ENCODE results near the gene PLEKHA6.

The PLEKHA6 gene

DNA sequence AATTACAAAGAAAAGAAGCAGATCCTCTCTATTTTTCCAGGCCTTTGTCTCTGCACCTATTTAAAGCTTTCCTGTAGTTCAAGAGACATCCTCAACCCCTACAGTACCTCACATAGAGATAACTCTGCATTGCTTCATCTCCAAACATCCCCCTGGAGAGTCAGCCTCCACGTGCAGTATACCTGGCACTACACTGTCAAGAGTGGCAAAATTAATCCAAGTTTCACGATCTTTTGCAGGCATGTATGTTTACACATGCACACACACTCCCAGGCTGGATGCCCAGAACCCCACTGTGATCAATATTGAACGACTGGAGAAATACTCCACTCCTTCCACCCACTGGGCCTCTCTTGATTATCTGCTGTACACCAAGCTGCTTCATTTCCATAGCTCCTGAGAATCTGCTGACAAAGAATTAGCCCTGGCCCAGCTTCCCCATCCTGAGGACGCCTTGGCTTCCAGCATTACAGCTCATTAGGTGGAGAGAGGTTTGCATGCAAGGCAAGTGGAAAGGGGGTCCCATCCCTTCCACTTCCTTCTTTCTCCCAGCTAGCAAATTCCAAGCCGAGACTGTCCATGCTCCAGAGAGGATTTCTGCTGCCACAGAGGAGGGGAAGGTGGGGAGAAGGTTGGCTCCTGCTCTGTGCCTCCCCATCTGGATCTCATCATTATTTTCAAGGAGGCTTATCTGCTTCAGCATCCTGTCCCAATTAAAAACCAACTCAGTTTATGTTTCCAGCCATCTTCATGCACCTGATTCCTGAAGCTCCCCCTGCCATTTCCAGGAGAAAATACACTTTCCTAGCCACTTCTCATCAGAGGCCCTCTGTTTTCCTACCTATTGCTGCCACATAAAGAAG is 79.4 kb downstream of the PLEKHA6 start:
- no peak for DNase-seq

DNA sequence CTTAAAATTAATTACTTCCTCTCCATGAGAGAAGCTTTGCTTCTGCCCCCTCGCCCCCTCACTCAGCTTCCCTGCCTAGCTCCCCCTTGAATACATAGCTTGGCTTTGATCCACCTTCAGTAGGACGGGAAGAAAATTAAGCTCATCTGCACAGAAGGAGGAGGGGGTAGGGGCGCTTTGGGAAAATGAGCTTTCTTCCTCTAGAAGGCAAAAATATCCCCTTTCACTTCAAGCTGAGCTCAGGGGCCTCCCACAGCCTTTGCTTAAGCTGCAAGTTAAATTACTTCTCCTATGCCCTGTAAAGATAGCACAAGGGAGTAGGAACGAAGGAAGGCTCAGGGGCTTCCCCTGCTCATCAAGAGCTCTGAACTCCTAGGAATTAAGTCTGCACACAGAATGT is 80.8 kb downstream of the PLEKHA6 start:
- no peak for DNase-seq

DNA sequence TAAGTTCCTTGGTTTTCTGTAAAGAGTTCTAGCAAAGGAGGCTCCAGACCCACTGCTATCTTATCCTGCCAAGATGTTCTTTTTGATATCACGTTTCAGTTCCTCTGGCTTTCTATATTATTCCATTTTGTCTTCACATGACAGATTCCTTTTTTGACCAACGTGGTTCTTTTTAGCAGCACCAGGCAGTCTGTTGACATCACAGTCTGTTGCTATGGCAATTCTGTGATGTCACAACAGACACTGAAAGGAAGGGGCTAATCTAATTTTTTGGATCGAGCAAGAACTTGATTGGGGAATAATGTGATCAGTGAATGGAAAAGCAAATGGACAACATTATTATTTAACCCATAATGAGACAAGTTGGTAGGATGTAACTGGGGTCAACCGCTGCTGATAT is 81.5 kb downstream of the PLEKHA6 start:
- DNase-seq: no peak

GRCh38 chr1:204277563-204278219 is 82.0 kb downstream of the PLEKHA6 start:
- no peak for DNase-seq

GRCh38 chr1:204275695-204276370 is 83.9 kb downstream of the PLEKHA6 start:
- DNase-seq: no peak

- DNase-seq: no peak
Measured at GRCh38 chr1:204274446-204274845, 85.3 kb downstream of the PLEKHA6 start.

- no peak for DNase-seq
Measured at GRCh38 chr1:204272505-204272904, 87.2 kb downstream of the PLEKHA6 start.

- DNase-seq: no peak
Measured at GRCh38 chr1:204271970-204272369, 87.8 kb downstream of the PLEKHA6 start.

- no peak for DNase-seq
Measured at GRCh38 chr1:204268101-204268500, 91.6 kb downstream of the PLEKHA6 start.

GRCh38 chr1:204267191-204267601 is 92.5 kb downstream of the PLEKHA6 start:
- no peak for DNase-seq

DNA sequence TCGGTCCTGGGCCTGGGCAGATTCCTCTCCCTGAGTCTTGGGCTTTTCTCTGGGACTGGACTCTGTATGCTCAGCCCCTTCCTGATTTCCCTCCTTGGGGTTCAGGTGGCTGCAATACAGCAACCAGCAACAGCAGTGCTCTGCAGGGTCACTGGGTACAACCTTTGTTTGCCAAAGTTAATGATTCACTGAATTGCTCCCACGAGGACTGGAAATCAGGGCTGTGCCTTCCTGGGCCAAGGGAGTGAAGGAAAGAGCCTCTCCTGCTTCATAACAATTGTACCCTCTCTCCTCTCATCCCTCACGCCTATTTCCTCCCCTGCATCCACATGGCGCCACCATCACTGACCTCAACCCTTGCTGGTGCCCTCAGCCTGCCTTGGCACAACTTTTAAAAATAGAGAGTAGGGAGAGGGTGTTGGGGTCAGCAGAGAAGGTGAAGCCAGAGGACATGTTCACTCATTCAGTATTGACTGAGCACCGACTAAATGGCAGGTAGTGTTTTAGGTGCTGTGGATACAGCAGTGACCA is 93.2 kb downstream of the PLEKHA6 start:
- DNase-seq: no peak

DNA sequence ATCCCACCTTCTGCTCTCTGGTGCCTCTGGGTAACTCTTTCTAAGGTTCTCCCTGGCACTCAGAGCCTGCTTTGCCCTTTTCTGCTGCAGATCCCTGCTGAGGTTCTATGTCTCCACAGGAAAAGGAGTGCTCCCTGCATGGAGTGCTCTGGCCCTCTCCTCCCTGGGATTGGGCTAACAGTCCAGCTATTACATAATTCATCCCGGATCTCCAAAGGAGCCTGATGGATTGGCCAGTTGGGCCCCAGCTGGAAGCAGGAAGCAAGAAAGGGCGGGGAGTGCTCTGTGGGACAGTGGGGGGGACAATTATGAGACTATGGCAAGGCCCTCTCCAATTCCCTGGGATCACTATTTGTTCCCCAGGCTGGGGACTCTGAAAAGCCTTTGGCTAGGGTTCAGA is 94.1 kb downstream of the PLEKHA6 start:
- no peak for DNase-seq

- DNase-seq: no peak
Measured at GRCh38 chr1:204264805-204265204, 94.9 kb downstream of the PLEKHA6 start.

- DNase-seq: no peak
Measured at GRCh38 chr1:204263254-204263910, 96.3 kb downstream of the PLEKHA6 start.

DNA sequence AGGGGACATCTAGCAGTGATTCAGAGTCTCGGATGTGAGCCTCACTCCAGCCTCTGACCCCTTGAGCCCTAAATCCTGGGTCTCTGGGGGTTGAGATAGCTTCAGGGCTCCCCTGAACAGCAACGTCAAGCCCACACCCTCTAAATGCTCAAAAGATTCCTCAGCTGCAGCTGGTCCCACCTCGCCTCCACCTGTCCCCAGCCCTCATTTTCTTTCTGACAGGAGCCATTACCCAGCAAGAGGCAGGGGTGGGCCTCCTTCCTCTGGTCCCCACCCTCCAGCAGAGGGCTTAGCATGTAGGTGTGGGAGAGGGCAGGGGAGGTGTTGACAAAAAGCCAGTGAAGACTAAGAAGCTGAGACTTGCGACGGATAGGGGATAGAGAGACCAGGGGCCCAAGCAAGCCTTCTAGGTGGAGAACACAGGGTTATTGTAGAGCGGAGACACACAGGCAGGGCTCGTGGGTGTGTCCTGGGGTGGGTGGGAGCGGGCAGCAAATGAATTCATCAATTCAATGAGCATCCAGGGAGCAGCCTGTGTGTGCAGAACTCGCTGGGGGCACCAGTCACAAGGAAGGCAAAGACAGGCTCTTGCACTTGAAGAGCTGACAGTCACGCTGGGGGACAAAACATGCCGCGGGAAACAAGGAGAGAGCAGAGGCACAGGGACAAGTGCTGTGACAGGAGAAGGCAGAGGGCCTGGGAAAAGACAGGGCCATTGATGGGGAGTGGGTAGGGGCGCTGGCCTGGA is 97.0 kb downstream of the PLEKHA6 start:
- no peak for DNase-seq

- DNase-seq: no peak
Measured at GRCh38 chr1:204261746-204262505, 97.8 kb downstream of the PLEKHA6 start.

DNA sequence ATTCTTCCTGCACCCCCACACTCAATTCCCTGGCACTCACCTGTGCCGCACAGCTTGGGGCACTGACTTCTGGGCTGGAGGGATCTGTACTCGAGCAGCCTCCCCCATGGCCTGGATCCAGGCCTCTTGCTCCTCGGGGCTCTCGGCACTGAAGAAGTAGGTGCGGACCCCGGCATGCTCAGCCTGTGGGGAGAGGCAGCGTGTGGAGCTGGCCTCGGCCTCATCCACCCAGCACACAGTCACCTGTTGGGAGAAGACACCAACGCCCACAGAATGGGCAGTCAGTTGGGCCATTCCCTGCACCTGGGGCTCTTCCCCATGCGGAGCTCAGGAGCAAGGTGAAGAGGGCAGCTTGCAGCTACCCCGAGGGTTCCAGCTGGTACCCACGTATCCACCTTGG is 98.5 kb downstream of the PLEKHA6 start:
- DNase-seq: no peak

GRCh38 chr1:204260601-204261197 is 99.0 kb downstream of the PLEKHA6 start:
- DNase-seq: no peak

- no peak for DNase-seq
Measured at GRCh38 chr1:204259782-204260181, 99.9 kb downstream of the PLEKHA6 start.

DNA sequence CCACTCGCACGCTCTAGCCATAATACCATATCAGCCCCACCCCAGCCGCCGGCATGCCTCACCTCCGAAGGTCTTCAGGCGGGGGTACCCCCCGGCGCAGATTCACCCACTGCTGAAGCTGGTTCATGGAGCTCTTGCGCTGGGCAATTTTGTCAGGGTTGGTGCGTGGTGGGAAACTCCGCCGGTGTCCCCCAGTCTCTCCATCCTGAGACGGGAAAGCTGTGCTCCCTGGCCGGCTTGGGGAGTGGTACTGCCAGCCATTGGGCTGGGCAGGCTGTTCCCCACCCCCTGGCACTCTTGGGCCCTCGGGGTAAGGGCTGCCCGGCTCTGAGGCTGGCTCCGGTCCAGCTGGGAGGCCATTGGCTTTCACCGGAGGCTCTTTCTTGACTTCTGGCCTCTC is 100.5 kb downstream of the PLEKHA6 start:
- DNase-seq: no peak

Data from effector CD8-positive, alpha-beta T cell (primary cell).